Activated CD4-positive, alpha-beta memory T cell treated with anti-CD3 and anti-CD28 coated beads, Interleukin-2, amount 10 ng/mL, durations not matched to agents 7 days and 5 days (primary cell): ENCODE data around the gene SYT15. TPM values are rescaled to one million over a fixed set of nuclear protein-coding genes. Genes with fewer than 3 reads are reported as not detected.

Experiments
- total RNA-seq, 2 experiments: library from RNA; stranded (reverse); gene quantifications; one replicate each; pipeline ENCODE4 v1.2.3, GENCODE V29; 2021

The SYT15 gene
- total RNA-seq, 2 experiments from 2014 or later: 0.86 to 0.95 TPM

Other genes starting within 250 kb of the SYT15 start
- gene ANXA8L1, start 203.4 kb upstream of the SYT15 start, total RNA-seq: 1 to 10 TPM in 1 of 2 experiments, under 1 TPM in 1; 0.45 to 1.2 TPM
- not detected for gene NPY4R, start 113.2 kb upstream of the SYT15 start, total RNA-seq
- gene GPRIN2, start 22.5 kb upstream of the SYT15 start, total RNA-seq: not detected